ENCODE data around the gene PRC1.
"Not testable (repeated sequence)": the region's sequence is repeated elsewhere in the genome, so short reads cannot be mapped to it uniquely, and the experiment has no call there.

PRC1 gene

DNA sequence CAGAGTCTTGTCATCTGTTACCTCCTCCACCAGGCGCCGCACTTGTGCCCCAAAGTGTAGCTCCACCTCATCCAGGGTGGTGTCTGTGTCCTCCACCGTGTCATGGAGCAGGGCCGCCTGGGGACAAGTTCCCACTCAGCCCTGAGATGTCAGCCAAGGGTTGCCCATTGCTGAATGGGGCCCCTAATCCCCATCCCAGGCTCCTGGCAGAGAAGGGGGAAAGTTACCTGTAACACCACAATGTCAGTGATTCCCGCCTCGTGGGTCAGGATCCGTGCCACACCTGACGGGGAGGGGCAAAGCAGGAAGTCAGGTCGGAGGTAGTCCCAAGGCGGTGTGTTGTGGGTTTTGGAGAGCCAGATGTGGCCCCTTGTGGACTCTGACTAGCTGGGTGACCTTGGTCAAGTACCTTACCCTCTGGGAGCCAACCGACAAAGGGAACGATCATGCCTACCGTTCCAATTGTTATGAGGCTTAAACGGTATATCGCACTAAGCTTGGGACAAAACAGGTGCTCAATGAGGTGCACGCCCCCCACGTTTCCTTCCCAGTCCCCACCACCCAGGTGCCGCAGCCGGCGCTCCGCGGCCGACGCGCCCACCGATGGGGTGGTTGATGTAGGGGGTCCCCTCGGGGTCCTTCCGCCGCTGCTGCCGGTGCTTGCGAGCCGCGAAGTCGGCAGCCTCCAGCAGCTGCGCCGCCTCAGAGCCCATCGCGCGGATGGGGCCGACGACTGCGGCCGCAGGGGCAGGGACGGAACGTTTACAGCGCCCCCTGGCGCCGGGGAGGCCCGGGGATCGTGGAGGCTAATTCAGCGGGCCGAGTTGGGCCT lies 62.3 kb downstream of the PRC1 start, which contains the start of gene HDDC3:
Gene HDDC3 (minus strand): TSS at position 722 of the 832 bp plus-strand sequence. CDS start 9 bp downstream, at position 713.
- DNase-seq, result peak; percentile 94

DNA sequence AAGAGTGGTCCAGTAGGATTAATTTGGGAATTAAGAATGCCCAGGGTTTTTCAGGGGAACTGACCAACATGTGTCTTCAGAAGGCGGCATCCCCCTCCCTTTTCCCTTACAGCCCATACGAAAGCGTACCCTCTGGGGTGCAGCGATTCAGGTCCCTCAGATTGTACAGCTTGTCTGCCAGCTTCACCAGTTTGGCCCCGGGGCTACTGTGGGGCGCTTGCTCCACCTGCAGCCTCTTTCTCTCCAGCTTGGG lies 62.8 kb downstream of the PRC1 start:
- no peak for DNase-seq

DNA sequence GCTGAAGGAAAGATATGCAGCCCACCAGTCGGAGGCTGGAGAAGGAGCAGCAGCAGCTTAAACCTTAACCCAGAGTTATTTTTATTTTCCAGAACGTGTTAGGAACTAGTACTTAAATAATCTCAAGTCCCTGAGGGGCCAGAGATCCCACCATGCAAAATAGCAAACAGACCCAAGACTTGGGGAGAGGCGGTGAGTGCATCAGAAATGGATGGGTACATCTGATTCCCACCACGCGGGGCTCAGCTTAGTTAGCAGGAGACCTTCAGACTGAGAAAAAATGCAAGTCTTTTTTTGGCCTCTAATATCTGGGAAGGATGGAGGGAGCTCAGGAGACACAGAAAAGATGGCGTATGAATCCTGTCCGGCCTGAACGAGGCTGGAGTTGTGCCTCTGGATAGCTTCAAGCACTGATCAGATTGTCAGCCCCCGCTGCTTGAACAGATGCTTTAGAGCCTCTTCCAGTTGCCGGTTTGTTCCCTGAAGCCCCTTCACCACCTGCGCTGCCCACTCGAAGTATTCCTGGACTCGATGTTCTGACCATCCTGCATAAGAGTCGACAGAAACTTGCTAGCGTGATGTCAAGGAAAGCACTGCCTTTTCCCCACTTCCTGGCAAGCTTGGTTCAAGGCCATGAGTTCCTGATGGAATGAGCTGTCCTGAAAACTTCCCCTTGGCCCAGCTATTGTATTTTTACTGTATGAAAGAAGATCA lies 63.3 kb downstream of the PRC1 start:
- DNase-seq, result peak; percentile 44

DNA sequence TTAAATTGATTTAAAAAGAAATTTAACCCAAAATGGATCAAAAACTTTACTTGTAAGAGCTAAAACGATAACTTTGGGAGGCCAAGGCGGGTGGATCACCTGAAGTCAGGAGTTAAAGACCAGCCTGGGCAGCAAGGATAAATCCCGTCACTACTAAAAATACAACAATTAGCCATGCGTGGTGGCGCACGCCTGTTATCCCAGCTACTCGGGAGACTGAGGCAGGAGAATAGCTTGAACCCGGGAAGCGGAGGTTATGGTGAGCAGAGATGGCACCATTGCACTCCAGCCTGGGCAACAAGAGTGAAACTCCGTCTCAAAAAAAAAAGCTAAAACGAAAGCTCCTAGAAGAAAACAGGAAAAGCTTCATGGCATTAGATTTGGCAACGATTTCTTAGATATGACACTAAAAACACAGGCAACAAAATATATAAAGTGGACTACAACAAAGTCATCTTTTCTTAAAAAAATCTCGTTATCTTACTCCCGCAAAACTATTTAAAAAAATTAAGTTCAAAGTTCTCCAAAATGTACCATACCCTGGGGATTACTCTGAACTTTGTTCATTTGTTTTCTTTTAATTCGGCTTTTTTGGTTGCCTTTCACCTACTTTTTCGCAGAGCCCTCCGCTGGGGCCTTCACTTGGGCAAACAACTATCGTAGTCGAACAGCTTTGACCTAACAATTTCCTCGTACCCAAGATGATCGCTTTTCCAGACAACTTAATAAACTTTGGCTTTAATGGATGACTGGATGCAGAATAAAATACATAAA lies 64.9 kb downstream of the PRC1 start:
- no peak for DNase-seq

DNA sequence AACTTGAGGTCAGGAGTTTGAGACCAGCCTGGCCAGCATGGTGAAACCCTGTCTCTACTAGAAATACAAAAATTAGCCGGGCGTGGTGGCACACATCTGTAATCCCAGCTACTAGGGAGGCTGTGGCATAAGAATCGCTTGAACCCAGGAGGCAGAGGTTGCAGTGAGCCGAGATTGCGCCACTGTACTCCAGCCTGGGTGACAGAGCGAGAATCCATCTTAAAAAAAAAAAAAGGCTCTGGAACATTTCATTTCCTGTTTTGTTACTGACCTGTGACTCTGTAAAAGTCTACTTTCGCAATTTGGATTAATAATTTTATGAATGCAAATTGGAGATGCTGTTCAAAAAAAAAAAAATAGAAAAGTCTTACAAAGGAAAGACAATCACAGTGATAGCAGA lies 66.2 kb downstream of the PRC1 start:
- not testable (repeated sequence) for DNase-seq

DNA sequence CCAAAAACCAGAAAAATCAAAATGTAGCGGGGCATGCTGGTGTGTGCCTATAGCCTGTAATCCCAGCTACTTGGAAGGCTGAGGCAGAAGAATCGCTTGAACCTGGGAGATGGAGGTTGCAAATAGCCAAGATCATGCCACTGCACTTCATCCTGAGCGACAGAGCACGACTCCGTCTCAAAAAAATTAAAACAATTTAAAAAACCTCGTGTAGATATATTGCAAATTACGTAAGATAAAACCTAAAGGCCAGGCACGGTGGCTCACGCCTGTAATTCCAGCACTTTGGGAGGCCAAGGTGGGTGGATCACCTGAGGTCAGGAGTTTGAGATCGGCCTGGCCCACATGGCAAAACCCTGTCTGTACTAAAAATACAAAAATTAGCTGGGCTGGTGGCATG lies 67.6 kb downstream of the PRC1 start:
- DNase-seq, result not testable (repeated sequence)

DNA sequence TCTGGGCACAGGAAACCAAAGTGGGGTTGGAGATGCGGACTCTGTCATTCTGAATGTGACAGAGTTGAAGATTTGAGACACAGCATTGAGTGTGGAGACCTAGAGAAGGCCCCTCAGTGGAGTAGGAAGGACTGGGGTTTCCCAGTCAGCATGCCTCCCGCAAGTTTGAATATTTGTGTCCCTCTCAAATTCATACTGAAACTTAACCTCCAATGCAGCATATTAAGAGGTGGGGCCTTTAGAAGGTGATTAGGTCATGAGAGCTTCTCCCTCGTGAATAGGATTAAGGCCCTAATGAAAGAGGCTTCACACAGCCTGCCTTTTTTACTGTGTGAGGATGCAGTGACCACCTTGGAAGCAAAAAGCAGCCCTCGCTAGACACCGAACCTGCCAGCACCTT lies 70.0 kb downstream of the PRC1 start:
- peak; percentile 81 for DNase-seq

DNA sequence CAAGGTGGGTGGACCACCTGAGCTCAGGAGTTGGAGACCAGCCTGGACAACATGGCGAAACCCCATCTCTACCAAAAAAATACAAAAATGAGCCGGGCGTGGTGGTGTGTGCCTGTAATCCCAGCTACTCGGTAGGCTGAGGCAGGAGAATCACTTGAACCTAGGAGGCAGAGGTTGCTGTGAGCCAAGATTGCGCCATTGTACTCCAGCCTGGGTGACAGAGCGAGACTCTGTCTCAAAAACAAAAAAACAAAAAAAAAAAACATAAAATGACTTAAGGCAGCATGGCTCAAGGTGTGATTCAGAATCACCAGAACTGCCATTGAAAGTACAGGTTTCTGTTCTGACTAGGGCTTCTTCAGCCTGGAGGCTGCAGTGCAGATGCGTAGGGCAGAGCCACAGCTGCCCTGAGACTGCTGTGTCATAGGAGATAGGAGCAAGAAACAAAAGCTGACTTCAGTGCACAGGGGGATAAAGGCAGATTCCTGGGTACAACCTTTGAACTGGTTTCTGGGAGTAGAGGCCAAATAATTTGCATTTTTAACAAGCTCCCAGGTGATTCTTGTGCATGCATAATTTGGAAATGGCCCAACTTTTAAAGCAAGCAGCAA lies 71.5 kb downstream of the PRC1 start:
- DNase-seq, result peak; percentile 85

DNA sequence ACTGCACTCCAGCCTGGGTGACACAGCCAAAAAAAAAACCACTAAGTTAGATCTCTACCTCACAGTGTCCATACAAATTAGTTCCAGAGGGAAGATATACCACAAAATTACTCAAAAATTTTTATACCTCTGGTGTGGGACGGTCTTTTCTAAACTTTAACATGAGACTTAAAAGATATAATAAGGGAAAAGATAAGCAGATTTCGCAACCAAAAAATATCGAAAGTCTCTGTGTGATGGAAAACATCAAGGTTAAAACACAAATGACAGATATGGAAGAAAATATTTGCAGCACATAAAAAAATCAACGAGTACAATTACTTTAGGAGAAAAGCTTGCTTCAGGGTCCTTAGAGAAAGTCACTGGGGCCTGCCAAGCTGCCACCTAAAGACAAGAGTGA lies 72.4 kb downstream of the PRC1 start:
- no peak for DNase-seq

DNA sequence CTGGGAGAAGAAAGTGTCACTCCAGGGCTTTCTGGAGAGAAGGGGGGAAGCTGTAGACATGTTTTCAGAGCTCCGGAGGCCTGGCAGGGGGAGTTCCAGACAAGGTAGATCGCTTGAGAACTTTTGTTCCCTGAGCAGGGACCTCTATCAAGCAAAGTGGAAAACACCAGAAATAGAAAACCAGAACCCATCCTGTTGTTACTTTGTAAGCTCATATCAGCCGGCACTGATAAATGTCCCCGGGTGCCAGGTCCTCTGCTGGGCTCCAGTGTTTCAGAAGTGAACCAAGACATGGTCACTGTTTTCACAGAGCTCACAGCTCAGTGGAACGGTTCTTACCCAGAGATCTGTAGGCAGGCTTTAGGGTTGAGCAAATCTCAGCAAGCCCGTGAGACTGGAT lies 75.5 kb downstream of the PRC1 start:
- no peak for DNase-seq

DNA sequence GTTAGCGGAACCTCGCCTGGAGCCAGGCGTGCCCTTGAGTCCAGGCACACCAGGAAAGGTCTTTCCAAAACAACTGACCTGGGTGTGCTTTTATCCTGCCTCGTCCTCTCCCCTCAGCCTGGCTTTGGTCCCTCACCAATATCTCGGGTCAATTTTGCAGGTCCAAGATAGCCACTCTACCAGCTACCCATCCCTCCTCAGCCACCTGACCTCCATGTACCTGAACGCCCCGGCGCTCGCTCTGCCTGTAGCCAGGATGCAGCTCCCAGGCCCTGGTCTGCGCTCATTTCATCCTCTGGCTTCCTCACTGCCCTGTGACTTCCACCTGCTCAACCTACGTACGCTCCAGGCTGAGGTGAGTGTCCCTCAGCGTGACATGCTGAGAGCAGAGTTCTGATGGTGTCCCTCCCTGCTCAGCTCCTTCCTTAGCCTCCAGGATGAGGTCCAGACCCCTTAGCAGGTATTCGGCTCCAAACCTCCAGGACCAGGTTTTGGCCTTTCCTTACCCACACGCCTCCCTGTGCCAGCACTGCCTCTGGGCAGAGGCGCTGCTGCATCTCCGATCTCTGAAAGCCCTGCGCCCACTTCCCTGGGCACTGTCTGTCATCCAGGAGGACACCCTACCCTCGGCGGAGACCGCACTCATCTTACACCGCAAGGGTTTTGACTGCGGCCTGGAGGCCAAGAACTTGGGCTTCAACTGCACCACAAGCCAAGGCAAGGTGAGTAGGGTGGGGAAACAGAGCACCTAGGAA lies 76.1 kb downstream of the PRC1 start:
- no peak for DNase-seq

DNA sequence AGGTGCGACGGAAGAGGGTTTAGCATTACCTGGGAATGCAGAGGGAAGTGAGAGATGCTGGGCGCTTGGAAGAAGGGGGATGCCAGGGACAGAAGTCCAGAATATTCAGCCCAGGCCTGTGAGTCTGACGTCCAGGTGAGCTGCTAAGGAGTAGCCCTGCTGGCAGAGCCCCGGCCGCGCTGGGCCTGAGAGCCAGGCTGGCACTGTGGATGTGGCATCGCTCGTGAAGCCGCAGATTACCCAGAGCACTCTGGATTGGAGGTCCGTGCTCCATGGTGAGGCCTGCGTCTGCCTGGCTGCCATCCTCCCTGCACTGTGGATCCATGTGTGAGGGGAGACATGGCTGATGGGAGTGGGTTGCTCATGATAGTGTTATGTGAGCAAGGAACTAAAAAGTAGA lies 76.8 kb downstream of the PRC1 start:
- DNase-seq, result no peak

DNA sequence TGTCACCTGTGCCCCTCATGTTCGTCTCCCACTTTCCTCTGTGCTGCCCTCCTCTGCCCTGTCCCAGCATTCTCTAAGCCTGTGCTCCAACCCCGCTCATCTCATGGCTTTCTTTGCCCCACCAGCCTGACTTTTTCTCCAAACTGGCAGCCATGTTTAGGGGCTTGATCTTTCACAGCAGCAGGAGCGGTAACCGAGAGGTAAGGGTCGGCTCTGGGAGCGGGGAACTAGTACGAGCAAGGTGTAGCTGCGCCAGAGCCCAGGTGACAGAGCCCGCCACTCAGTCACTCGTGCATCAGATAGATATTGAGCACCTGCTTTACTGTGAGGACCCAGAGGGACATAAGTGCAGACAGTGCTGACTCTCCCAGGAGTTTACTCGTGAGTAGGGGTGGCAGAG lies 77.9 kb downstream of the PRC1 start:
- no peak for DNase-seq
